Activated T-cell treated with anti-CD3 and anti-CD28 coated beads, Interleukin-2, amount 50 U/mL, for 72 hours (primary cell): ENCODE data around the gene CDK18. TPM values are rescaled to one million over a fixed set of nuclear protein-coding genes. Genes with fewer than 3 reads are reported as not detected.
A peak's percentile ranks its signal among the peaks of the same experiment; 100 is the strongest.

Experiments used
- ATAC-seq, 2 donors: fragments of 150-1000 bp; cut with Tn5 transposase; replicated peaks in 1 of 2; 2 replicates each; pipeline ENCODE4 v1.10.0; 2021; ENCODE audit warnings: moderate library complexity in 2 of 2, mild to moderate bottlenecking in 1 of 2
- DNase-seq, 2 donors: peaks; one replicate each; pipeline ENCODE4 v3.0.0; 2021 to 2022; ENCODE audit warnings: mixed read lengths in 1 of 2
- H3K27ac Mint-ChIP-seq: one replicate; pipeline ENCODE4 v1.8.0; 2022; ENCODE audit warnings: mild to moderate bottlenecking, moderate library complexity, mixed read lengths
- H3K27me3 Mint-ChIP-seq: one replicate; pipeline ENCODE4 v1.8.0; 2022; ENCODE audit warnings: low read depth, mixed read lengths
- H3K36me3 Mint-ChIP-seq, 2 donors: one replicate each; pipeline ENCODE4 v1.8.0; 2022; ENCODE audit warnings: mixed read lengths in 2 of 2, mild to moderate bottlenecking in 1 of 2; ENCODE audit not compliant: insufficient read depth in 2 of 2
- H3K4me1 Mint-ChIP-seq: one replicate; pipeline ENCODE4 v1.8.0; 2022; ENCODE audit warnings: low read depth, mixed read lengths
- H3K4me3 Mint-ChIP-seq, 2 donors: one replicate each; pipeline ENCODE4 v1.8.0; 2022; ENCODE audit warnings: mild to moderate bottlenecking in 2 of 2, mixed read lengths in 2 of 2, moderate library complexity in 2 of 2
- H3K9me3 Mint-ChIP-seq, 2 donors: one replicate each; pipeline ENCODE4 v1.8.0; 2022; ENCODE audit warnings: mixed read lengths in 2 of 2
- total RNA-seq, 2 donors: library from RNA; stranded (reverse); gene quantifications; one replicate each; pipeline ENCODE4 v1.2.3, GENCODE V29; 2022

CDK18 gene
- total RNA-seq, 2 donors from 2014 or later, result 2.3 to 3.3 TPM

- ATAC-seq (peak; percentile 62 to 64), DNase-seq (peak; percentile 72 to 73)
- Mint-ChIP-seq H3K27me3 (peaks cover 71% of the 10 kb centered on the region), H3K36me3 (no peaks in the 10 kb centered on the region), H3K4me3 (no peak overlapping the region), H3K9me3 (no peaks in the 10 kb centered on the region), H3K4me1 (peaks cover 27% of the 10 kb centered on the region), H3K27ac (no peak overlapping the region)
Measured at GRCh38 chr1:205484985-205485967, 19.2 kb upstream of the CDK18 start.

GRCh38 chr1:205486258-205486657 lies 18.2 kb upstream of the CDK18 start:
- no peak for ATAC-seq

GRCh38 chr1:205488074-205488723 lies 16.3 kb upstream of the CDK18 start:
- DNase-seq (peak; percentile 54 to 62), ATAC-seq (peak; percentile 63 to 76)
- no peak overlapping the region for H3K27ac Mint-ChIP-seq
- peaks cover 13% of the 10 kb centered on the region for H3K4me1 Mint-ChIP-seq
- no peak overlapping the region for H3K4me3 Mint-ChIP-seq
- no peaks in the 10 kb centered on the region for H3K36me3 Mint-ChIP-seq
- no peaks in the 10 kb centered on the region for H3K9me3 Mint-ChIP-seq
- H3K27me3 Mint-ChIP-seq, result peaks cover 50% of the 10 kb centered on the region

More at GRCh38 chr1:205486258-205486657, 18.2 kb upstream of the CDK18 start:
- Mint-ChIP-seq H3K27me3 (peaks cover 67% of the 10 kb centered on the region), H3K9me3 (no peaks in the 10 kb centered on the region), H3K27ac (no peak overlapping the region), H3K4me1 (peaks cover 18% of the 10 kb centered on the region), H3K36me3 (no peaks in the 10 kb centered on the region), H3K4me3 (no peak overlapping the region)
- no peak for DNase-seq

- Mint-ChIP-seq H3K4me1 (peaks cover 16% of the 10 kb centered on the region), H3K36me3 (no peaks in the 10 kb centered on the region), H3K9me3 (no peaks in the 10 kb centered on the region), H3K27ac (no peak overlapping the region), H3K27me3 (peaks cover 45% of the 10 kb centered on the region), H3K4me3 (no peak overlapping the region)
- ATAC-seq (no peak), DNase-seq (no peak)
Measured at GRCh38 chr1:205491794-205492193, 12.7 kb upstream of the CDK18 start.

GRCh38 chr1:205492201-205492667 lies 12.2 kb upstream of the CDK18 start:
- peaks cover 42% of the 10 kb centered on the region for H3K27me3 Mint-ChIP-seq
- no peak overlapping the region for H3K27ac Mint-ChIP-seq
- peaks cover 16% of the 10 kb centered on the region for H3K4me1 Mint-ChIP-seq
- no peak for ATAC-seq
- DNase-seq, result no peak
- H3K4me3 Mint-ChIP-seq, result no peak overlapping the region
- H3K36me3 Mint-ChIP-seq, result no peaks in the 10 kb centered on the region
- H3K9me3 Mint-ChIP-seq, result no peaks in the 10 kb centered on the region

GRCh38 chr1:205492774-205493173 lies 11.7 kb upstream of the CDK18 start:
- H3K36me3 Mint-ChIP-seq, result no peaks in the 10 kb centered on the region
- ATAC-seq, result no peak
- no peaks in the 10 kb centered on the region for H3K9me3 Mint-ChIP-seq
- no peak overlapping the region for H3K4me3 Mint-ChIP-seq
- no peak for DNase-seq
- H3K27ac Mint-ChIP-seq, result no peak overlapping the region
- peaks cover 16% of the 10 kb centered on the region for H3K4me1 Mint-ChIP-seq
- peaks cover 39% of the 10 kb centered on the region for H3K27me3 Mint-ChIP-seq

GRCh38 chr1:205493241-205494085 lies 11.0 kb upstream of the CDK18 start:
- H3K36me3 Mint-ChIP-seq, result no peaks in the 10 kb centered on the region
- peak; percentile 32 to 43 for DNase-seq
- peaks cover 16% of the 10 kb centered on the region for H3K4me1 Mint-ChIP-seq
- H3K27me3 Mint-ChIP-seq, result peaks cover 36% of the 10 kb centered on the region
- no peak overlapping the region for H3K4me3 Mint-ChIP-seq
- ATAC-seq, result peak; percentile 82 to 90
- no peaks in the 10 kb centered on the region for H3K9me3 Mint-ChIP-seq
- no peak overlapping the region for H3K27ac Mint-ChIP-seq

- H3K4me3 Mint-ChIP-seq, result no peak overlapping the region
- H3K27me3 Mint-ChIP-seq, result peaks cover 35% of the 10 kb centered on the region
- ATAC-seq, result no peak
- H3K36me3 Mint-ChIP-seq, result no peaks in the 10 kb centered on the region
- no peak for DNase-seq
- H3K4me1 Mint-ChIP-seq, result peaks cover 16% of the 10 kb centered on the region
- H3K27ac Mint-ChIP-seq, result no peak overlapping the region
- no peaks in the 10 kb centered on the region for H3K9me3 Mint-ChIP-seq
Measured at GRCh38 chr1:205494115-205494514, 10.4 kb upstream of the CDK18 start.

- no peaks in the 10 kb centered on the region for H3K36me3 Mint-ChIP-seq
- H3K9me3 Mint-ChIP-seq, result no peaks in the 10 kb centered on the region
- H3K27ac Mint-ChIP-seq, result no peak overlapping the region
- no peak for DNase-seq
- no peak overlapping the region for H3K4me3 Mint-ChIP-seq
- H3K4me1 Mint-ChIP-seq, result peaks cover 7% of the 10 kb centered on the region
- H3K27me3 Mint-ChIP-seq, result peaks cover 26% of the 10 kb centered on the region
- ATAC-seq, result no peak
Measured at GRCh38 chr1:205495237-205495823, 9.1 kb upstream of the CDK18 start.

GRCh38 chr1:205496661-205497060 lies 7.8 kb upstream of the CDK18 start:
- Mint-ChIP-seq H3K9me3 (no peaks in the 10 kb centered on the region), H3K27me3 (peaks cover 26% of the 10 kb centered on the region), H3K27ac (no peak overlapping the region), H3K4me1 (peaks cover 7% of the 10 kb centered on the region), H3K4me3 (no peak overlapping the region), H3K36me3 (no peaks in the 10 kb centered on the region)
- ATAC-seq (no peak), DNase-seq (no peak)

GRCh38 chr1:205497351-205497750 lies 7.1 kb upstream of the CDK18 start:
- ATAC-seq, result no peak

GRCh38 chr1:205499789-205500188 lies 4.7 kb upstream of the CDK18 start:
- no peak for DNase-seq
- H3K9me3 Mint-ChIP-seq, result no peaks in the 10 kb centered on the region
- no peak for ATAC-seq
- peaks cover 27% of the 10 kb centered on the region for H3K27me3 Mint-ChIP-seq
- H3K36me3 Mint-ChIP-seq, result no peaks in the 10 kb centered on the region
- H3K4me1 Mint-ChIP-seq, result peaks cover under 1% of the 10 kb centered on the region
- H3K4me3 Mint-ChIP-seq, result no peak overlapping the region
- H3K27ac Mint-ChIP-seq, result no peak overlapping the region

More at GRCh38 chr1:205497351-205497750, 7.1 kb upstream of the CDK18 start:
- no peak for DNase-seq
- Mint-ChIP-seq H3K27ac (no peak overlapping the region), H3K4me3 (no peak overlapping the region), H3K27me3 (peaks cover 26% of the 10 kb centered on the region), H3K9me3 (no peaks in the 10 kb centered on the region), H3K4me1 (peaks cover 7% of the 10 kb centered on the region), H3K36me3 (no peaks in the 10 kb centered on the region)
